ENCODE measurements around the gene DUSP8. TPM values are rescaled to one million over a fixed set of nuclear protein-coding genes. Genes with fewer than 3 reads are reported as not detected.

Gene DUSP8
- total and polyA plus RNA-seq, 2 of the 8 experiments (the other 6 are each of a cell fraction or from before 2014, with no cell fraction given), result 2.8 to 3.6 TPM

DNA sequence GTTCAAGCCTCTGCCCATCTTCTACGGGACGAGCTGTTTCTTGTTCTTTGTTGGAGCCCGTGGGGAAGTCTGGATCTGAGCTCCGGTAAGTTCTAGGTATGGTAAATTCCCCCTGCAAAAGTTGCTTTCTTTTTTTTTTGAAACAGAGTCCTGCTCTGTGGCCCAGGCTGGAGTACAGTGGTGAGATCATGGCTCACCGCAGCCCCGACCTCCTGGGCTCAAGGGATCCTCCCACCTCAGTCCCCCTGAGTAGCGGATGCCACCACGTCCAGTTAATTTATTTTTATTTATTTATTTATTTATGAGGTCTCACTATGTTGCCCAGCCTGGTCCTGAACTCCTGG is 50.0 kb downstream of the DUSP8 start:
- Histone ChIP-seq H3K23ac (ENCODE audit: insufficient read length) (no peak overlapping the region), H3K4ac (replicated peaks; ENCODE audit: insufficient read length, low read depth, low read length) (no peak overlapping the region), H3K9me3 (ENCODE audit: insufficient read depth in 2 of 2, low read depth in 1 of 2, low read length in 1 of 2) (no peaks in the 10 kb centered on the region), H3K56ac (replicated peaks; ENCODE audit: insufficient read length, low read depth, low read length) (no peak overlapping the region), H2BK120ac (replicated peaks; ENCODE audit: low read depth, low read length) (no peak overlapping the region), H3K23me2 (ENCODE audit: low read depth, low read length) (no peaks in the 10 kb centered on the region), H3K4me2 (ENCODE audit: insufficient read depth in 1 of 2, low read depth in 2 of 2, low read length in 2 of 2) (no peak overlapping the region), H2AFZ (ENCODE audit: low read length) (no peak overlapping the region), H3K9ac (replicated peaks in 1 of 4; ENCODE audit: extremely low read depth in 1 of 4, low read depth in 3 of 4, low read length in 3 of 4) (no peak overlapping the region), H4K91ac (replicated peaks; ENCODE audit: insufficient read length, low read length) (no peak overlapping the region), H3K4me1 (replicated peaks in 1 of 4; ENCODE audit: control insufficient read depth in 3 of 4, insufficient read depth in 4 of 4, low read length in 3 of 4) (0 out of 7 replicates have a peak, but pooled peaks cover 0 to 2% (median 0%) of the 10 kb centered on the region in 4 experiments), H3K79me1 (ENCODE audit: low read depth, low read length) (peaks cover 7% of the 10 kb centered on the region), H3K14ac (ENCODE audit: insufficient read length) (no peak overlapping the region), H4K8ac (ENCODE audit: extremely low read depth, insufficient read depth, low read length) (no peak overlapping the region), H3K79me2 (ENCODE audit: control insufficient read depth in 1 of 2, insufficient read depth in 2 of 2, low read length in 2 of 2) (peaks cover 0 to 22% of the 10 kb centered on the region in 2 experiments; a peak in 1 of 4 replicates), H2BK5ac (ENCODE audit: low read depth, low read length) (no peak overlapping the region), H4K20me1 (replicated peaks in 1 of 2; ENCODE audit: control insufficient read depth in 1 of 2, insufficient read depth in 2 of 2, low read length in 2 of 2) (peaks cover 11 to 20% of the 10 kb centered on the region in 2 experiments), H3K36me3 (ENCODE audit: control insufficient read depth in 2 of 4, insufficient read depth in 4 of 4, low read length in 3 of 4) (no peaks in the 10 kb centered on the region), H2BK12ac (ENCODE audit: low read depth, low read length) (no peak overlapping the region), H2BK15ac (ENCODE audit: low read length) (no peak overlapping the region), H2AK5ac (ENCODE audit: low read depth, low read length) (no peak overlapping the region), H3K27me3 (replicated peaks in 1 of 4; ENCODE audit: control insufficient read depth in 3 of 4, extremely low read depth in 1 of 4, insufficient read depth in 3 of 4, low read length in 3 of 4) (no peaks in the 10 kb centered on the region), H3K27ac (ENCODE audit: low read depth, low read length) (no peak overlapping the region), H3K4me3 (ENCODE audit: extremely low read depth in 1 of 4, insufficient read depth in 2 of 4, low read depth in 3 of 4, low read length in 4 of 4) (no peak overlapping the region), H2BK20ac (ENCODE audit: low read length) (no peak overlapping the region), H3K18ac (ENCODE audit: extremely low read depth, low read length) (no peak overlapping the region), H4K5ac (ENCODE audit: insufficient read length, low read depth, low read length) (no peak overlapping the region)
- 97% methylated on average over 8 of the region's 8 CpGs; no CpG with 5 or more reads in 1 of the 2 experiments for WGBS, 2 experiments (ENCODE audit: extremely low coverage in 1 of 2, insufficient coverage in 1 of 2, insufficient read length in 1 of 2, insufficient replicate concordance in 2 of 2, low coverage in 1 of 2, low lambda C conversion rate in 2 of 2, missing lambda C conversion rate in 1 of 2)
- ChIA-PET POLR2A (ENCODE audit: partially characterized antibody) (no interaction called here), CTCF (ENCODE audit: partially characterized antibody) (interaction anchor here (0.6 to 2.5 kb wide), 5 partner anchors 9 to 174 kb away, joined by 3 to 10 read pairs (median 5); no protein-coding TSS in a partner anchor)
- FAIRE-seq, result no peak
- DNase-seq (ENCODE audit: low read depth in 1 of 2, low spot score in 2 of 2), result no peak
- no peak for TF ChIP-seq TAF7 (optimal IDR thresholded peaks at IDR 0.05; ENCODE audit: borderline replicate concordance, low read depth, low read length)
- no peak for TF ChIP-seq POU5F1 (IDR thresholded peaks at IDR 0.05; ENCODE audit: low read depth, low read length)
- no peak for TF ChIP-seq TEAD4 (IDR thresholded peaks at IDR 0.05; ENCODE audit: low read depth, low read length)
